SK-N-SH treated with all-trans-retinoic acid at 6 μM for 48 hours (cell line): ENCODE results near the gene ISYNA1.

ENCODE experiments used
- CREB5 ChIP-seq: fragments of 250-450 bp; sonication (Bioruptor Pico); IDR thresholded peaks from 2 replicates; pipeline ENCODE4 v1.5.1; 2020; ENCODE audit warnings: low read depth, mild to moderate bottlenecking, moderate library complexity
- CSDC2 ChIP-seq: fragments of 250-450 bp; sonication (Bioruptor Pico); IDR thresholded peaks from 2 replicates; pipeline ENCODE4 v1.5.0; 2020; ENCODE audit warnings: mild to moderate bottlenecking, moderate library complexity
- CSRNP3 ChIP-seq: fragments of 250-450 bp; sonication (Bioruptor Pico); IDR thresholded peaks from 2 replicates; pipeline ENCODE4 v1.5.1; 2021; ENCODE audit warnings: mild to moderate bottlenecking, moderate library complexity
- GLIS3 ChIP-seq: fragments of 250-450 bp; sonication (Bioruptor Pico); IDR thresholded peaks from 2 replicates; pipeline ENCODE4 v1.5.0; 2020; ENCODE audit warnings: mild to moderate bottlenecking, moderate library complexity
- OSR1 ChIP-seq: fragments of 250-450 bp; sonication (Bioruptor Pico); IDR thresholded peaks from 2 replicates; pipeline ENCODE4 v1.8.0; 2022; ENCODE audit warnings: moderate library complexity, mild to moderate bottlenecking, inconsistent platforms
- PATZ1 ChIP-seq: fragments of 250-450 bp; sonication (Bioruptor Pico); IDR thresholded peaks from 2 replicates; pipeline ENCODE4 v1.8.0; 2020; ENCODE audit warnings: mild to moderate bottlenecking, moderate library complexity, borderline replicate concordance
- POU6F1 ChIP-seq: fragments of 250-450 bp; sonication (Bioruptor Pico); IDR thresholded peaks from 2 replicates; pipeline ENCODE4 v1.8.0; 2021; ENCODE audit warnings: low read depth, mild to moderate bottlenecking, moderate library complexity, borderline replicate concordance
- PPARA ChIP-seq: fragments of 250-450 bp; sonication (Bioruptor Pico); IDR thresholded peaks from 2 replicates; pipeline ENCODE4 v1.5.0; 2020; ENCODE audit warnings: mild to moderate bottlenecking, borderline replicate concordance
- TOX ChIP-seq: fragments of 250-450 bp; sonication (Bioruptor Pico); IDR thresholded peaks from 2 replicates; pipeline ENCODE4 v1.8.0; 2021; ENCODE audit warnings: mild to moderate bottlenecking, moderate library complexity, borderline replicate concordance
- TSHZ2 ChIP-seq: fragments of 250-450 bp; sonication (Bioruptor Pico); IDR thresholded peaks from 2 replicates; pipeline ENCODE4 v1.5.0; 2020; ENCODE audit warnings: mild to moderate bottlenecking, moderate library complexity
- ZFP3 ChIP-seq: fragments of 250-450 bp; sonication (Bioruptor Pico); IDR thresholded peaks from 2 replicates; pipeline ENCODE4 v1.5.0; 2020; ENCODE audit warnings: mild to moderate bottlenecking, moderate library complexity
- ZFP30 ChIP-seq: fragments of 450-650 bp; formaldehyde crosslinking; IDR thresholded peaks from 2 replicates; pipeline ENCODE4 v1.5.0; 2022; ENCODE audit warnings: mild to moderate bottlenecking, moderate library complexity
- ZNF565 ChIP-seq: fragments of 450-650 bp; formaldehyde crosslinking; conservative IDR thresholded peaks from 2 replicates; pipeline ENCODE4 v1.5.0; 2020; ENCODE audit warnings: low read depth, mild to moderate bottlenecking, moderate library complexity
- ZNF70 ChIP-seq: fragments of 450-650 bp; formaldehyde crosslinking; IDR thresholded peaks from 2 replicates; pipeline ENCODE4 v1.5.0; 2020; ENCODE audit warnings: mild to moderate bottlenecking, moderate library complexity

- TF ChIP-seq POU6F1 (CRISPR knock-in tag) (no peak), ZNF565 (no peak), PATZ1 (CRISPR knock-in tag) (peak; percentile 73), ZFP30 (CRISPR knock-in tag) (no peak), ZFP3 (peak; percentile 24; the same call in 1 of the 2 replicates), CREB5 (CRISPR knock-in tag) (no peak), PPARA (CRISPR knock-in tag) (no peak), TSHZ2 (CRISPR knock-in tag) (no peak), CSRNP3 (CRISPR knock-in tag) (no peak), ZNF70 (CRISPR knock-in tag) (no peak), CSDC2 (CRISPR knock-in tag) (no peak), GLIS3 (CRISPR knock-in tag) (no peak), TOX (CRISPR knock-in tag) (no peak), OSR1 (CRISPR knock-in tag) (no peak)
Observed at GRCh38 chr19:18416778-18417249, 21.1 kb downstream of the ISYNA1 start.
